Endodermal cell (in vitro differentiated cells): Measurements from ENCODE around the gene PHLPP1. TPM values are rescaled to one million over a fixed set of nuclear protein-coding genes. Genes with fewer than 3 reads are reported as not detected.
A peak's percentile ranks its signal among the peaks of the same experiment; 100 is the strongest.

ENCODE experiments used
- DNase-seq: peaks from one replicate; pipeline ENCODE4 v3.0.0-alpha.2; 2017
- H3K27ac ChIP-seq: 2 replicates; pipeline ENCODE4 v1.5.1; 2013; ENCODE audit warnings: mild to moderate bottlenecking, low read depth, low read length, moderate library complexity
- H3K27me3 ChIP-seq: 2 replicates; pipeline ENCODE4 v1.6.1; 2013; ENCODE audit warnings: mild to moderate bottlenecking, low read length, moderate library complexity; ENCODE audit not compliant: insufficient read depth, control insufficient read depth, poor library complexity, severe bottlenecking
- H3K36me3 ChIP-seq: 2 replicates; pipeline ENCODE4 v1.7.0; 2013; ENCODE audit warnings: mild to moderate bottlenecking, low read length, moderate library complexity; ENCODE audit not compliant: control insufficient read depth, insufficient read depth
- H3K4me1 ChIP-seq: one replicate; pipeline ENCODE4 v1.7.0; 2013; ENCODE audit warnings: low read length; ENCODE audit not compliant: control insufficient read depth, insufficient read depth
- H3K4me3 ChIP-seq: 2 replicates; pipeline ENCODE4 v1.5.1; 2013; ENCODE audit warnings: mild to moderate bottlenecking, low read length, moderate library complexity
- H3K9ac ChIP-seq: 2 replicates; pipeline ENCODE4 v1.6.1; 2013; ENCODE audit warnings: mild to moderate bottlenecking, low read length, moderate library complexity; ENCODE audit not compliant: poor library complexity, severe bottlenecking; ENCODE audit errors: extremely low read depth
- H3K9me3 ChIP-seq: 2 replicates; pipeline ENCODE4 v1.6.1; 2013; ENCODE audit warnings: mild to moderate bottlenecking, low read length, moderate library complexity; ENCODE audit not compliant: control insufficient read depth
- H3K27ac Mint-ChIP-seq: 2 replicates; pipeline ENCODE4 v1.8.0; 2020; ENCODE audit warnings: mixed read lengths
- H3K27me3 Mint-ChIP-seq: 2 replicates; pipeline ENCODE4 v1.8.0; 2021; ENCODE audit warnings: mild to moderate bottlenecking, mixed read lengths; ENCODE audit not compliant: insufficient read depth
- H3K36me3 Mint-ChIP-seq: 2 replicates; pipeline ENCODE4 v1.8.0; 2020; ENCODE audit warnings: low read depth, mixed read lengths
- H3K4me1 Mint-ChIP-seq: 2 replicates; pipeline ENCODE4 v1.8.0; 2020; ENCODE audit warnings: mixed read lengths
- H3K4me3 Mint-ChIP-seq: 2 replicates; pipeline ENCODE4 v1.8.0; 2020; ENCODE audit warnings: mild to moderate bottlenecking, moderate library complexity, mixed read lengths
- H3K9me3 Mint-ChIP-seq: 2 replicates; pipeline ENCODE4 v1.8.0; 2020; ENCODE audit warnings: mild to moderate bottlenecking, mixed read lengths
- CTCF ChIP-seq: fragments of 200-600 bp; sonication (generic); conservative IDR thresholded peaks from 2 replicates; pipeline ENCODE4 v1.5.0; 2021; ENCODE audit warnings: antibody characterized with exemption, mild to moderate bottlenecking
- WGBS, 2 experiments: methylation state at CpG; one replicate each; pipeline versions ENCODE4 v1.1.5 to v1.1.7; 2013; ENCODE audit warnings: missing lambda C conversion rate in 2 of 2, mixed read lengths in 1 of 2; ENCODE audit not compliant: insufficient coverage in 1 of 2, insufficient read length in 1 of 2; 5-methylcytosine and 5-hydroxymethylcytosine counted together
- total RNA-seq, 2 donors: library from RNA; stranded (reverse); fragmentation: NEBNext Ultra II Directional in 1 of 2; extraction: Animal tissue kit (Norgen Biotek cat#: 25700) in 1 of 2; gene quantifications; 2 replicates in 1 of 2; 3 replicates in 1 of 2; pipeline ENCODE4 v1.2.1, GENCODE V29; 2021

The PHLPP1 gene
- total RNA-seq, 2 donors from 2014 or later: 19.8 to 28.1 TPM

GRCh38 chr18:62725896-62726295 lies 10.6 kb downstream of the PHLPP1 start:
- H3K27me3 Mint-ChIP-seq: no peaks in the 10 kb centered on the region
- no peaks in the 10 kb centered on the region for H3K36me3 ChIP-seq
- H3K9me3 Mint-ChIP-seq: no peaks in the 10 kb centered on the region
- peaks cover 24% of the 10 kb centered on the region for H3K4me1 Mint-ChIP-seq
- no peak overlapping the region for H3K27ac ChIP-seq
- no peaks in the 10 kb centered on the region for H3K9me3 ChIP-seq
- peaks cover 7% of the 10 kb centered on the region for H3K36me3 Mint-ChIP-seq
- no peaks in the 10 kb centered on the region for H3K27me3 ChIP-seq
- no peak overlapping the region for H3K4me3 ChIP-seq
- no peak for DNase-seq
- no peak overlapping the region for H3K4me3 Mint-ChIP-seq
- 96 to 100% methylated on average over 1 of the region's 3 CpGs for WGBS, 2 experiments
- no peak overlapping the region for H3K27ac Mint-ChIP-seq
- H3K9ac ChIP-seq: no peak overlapping the region
- peaks cover 3% of the 10 kb centered on the region for H3K4me1 ChIP-seq
- no peak for TF ChIP-seq CTCF

- Mint-ChIP-seq H3K9me3 (peaks cover 13% of the 10 kb centered on the region), H3K4me3 (no peak overlapping the region), H3K4me1 (peaks cover 10% of the 10 kb centered on the region), H3K27ac (no peak overlapping the region), H3K36me3 (peaks cover 26% of the 10 kb centered on the region), H3K27me3 (no peaks in the 10 kb centered on the region)
- Histone ChIP-seq H3K9me3 (peaks cover 15% of the 10 kb centered on the region), H3K27me3 (no peaks in the 10 kb centered on the region), H3K4me3 (no peak overlapping the region), H3K36me3 (no peaks in the 10 kb centered on the region), H3K9ac (no peak overlapping the region), H3K4me1 (peaks cover 3% of the 10 kb centered on the region), H3K27ac (no peak overlapping the region)
- no peak for DNase-seq
- WGBS, 2 experiments: 89 to 90% methylated on average over 2 of the region's 2 CpGs
- no peak for TF ChIP-seq CTCF
Measured at GRCh38 chr18:62728254-62728653, 12.9 kb downstream of the PHLPP1 start.

- no peak overlapping the region for H3K9ac ChIP-seq
- H3K27me3 ChIP-seq: no peaks in the 10 kb centered on the region
- H3K27ac ChIP-seq: no peak overlapping the region
Measured at GRCh38 chr18:62729487-62730386, 14.4 kb downstream of the PHLPP1 start.

More at GRCh38 chr18:62729487-62730386, 14.4 kb downstream of the PHLPP1 start:
- TF ChIP-seq CTCF: no peak
- Histone ChIP-seq H3K9me3 (peaks cover 15% of the 10 kb centered on the region), H3K4me3 (no peak overlapping the region), H3K36me3 (no peaks in the 10 kb centered on the region), H3K4me1 (no peaks in the 10 kb centered on the region)
- Mint-ChIP-seq H3K27ac (peak overlapping the region; percentile 52), H3K27me3 (no peaks in the 10 kb centered on the region), H3K9me3 (peaks cover 13% of the 10 kb centered on the region), H3K4me1 (peaks cover 6% of the 10 kb centered on the region), H3K36me3 (peaks cover 26% of the 10 kb centered on the region), H3K4me3 (no peak overlapping the region)
- 91 to 94% methylated on average over 8 to 12 of the region's 13 CpGs for WGBS, 2 experiments
- DNase-seq: no peak
